Measurements from ENCODE around the gene TCP11L2. TPM values are rescaled to one million over a fixed set of nuclear protein-coding genes. Genes with fewer than 3 reads are reported as not detected.

TCP11L2 gene
- total RNA-seq, 1 experiment from 2014 or later, result 7.7 TPM

DNA sequence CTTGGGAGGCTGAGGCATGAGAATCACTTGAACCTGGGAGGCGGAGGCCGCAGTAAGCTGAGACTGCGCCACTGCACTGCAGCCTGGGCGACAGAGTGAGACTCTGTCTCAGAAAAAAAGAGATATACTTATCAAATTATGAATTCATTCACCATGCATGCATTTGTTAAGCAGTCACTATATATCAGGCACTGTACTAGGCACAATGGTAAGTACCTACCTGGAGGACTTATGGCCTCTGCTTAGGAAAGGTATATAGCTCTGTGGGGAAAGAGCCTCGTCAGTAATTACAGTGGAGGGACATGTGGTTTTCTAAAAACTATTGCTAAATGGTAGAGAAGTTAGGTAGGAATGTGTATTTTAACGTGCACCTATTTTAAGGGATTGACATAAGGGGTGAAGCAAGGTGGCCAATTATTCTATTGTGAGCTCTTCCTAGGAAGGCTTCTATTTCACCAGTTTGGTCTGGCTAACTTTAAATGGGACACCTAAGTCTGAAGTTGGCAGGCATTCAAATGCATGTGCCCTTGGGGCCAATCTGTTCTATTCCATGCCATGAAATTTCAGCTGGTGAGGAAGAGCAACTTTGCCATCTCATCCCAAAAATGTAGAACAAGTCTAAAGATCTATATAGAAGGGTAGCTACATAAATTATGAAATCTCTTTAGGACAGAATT is 15.0 kb downstream of the TCP11L2 start:
- TF ChIP-seq, protein P1, sequence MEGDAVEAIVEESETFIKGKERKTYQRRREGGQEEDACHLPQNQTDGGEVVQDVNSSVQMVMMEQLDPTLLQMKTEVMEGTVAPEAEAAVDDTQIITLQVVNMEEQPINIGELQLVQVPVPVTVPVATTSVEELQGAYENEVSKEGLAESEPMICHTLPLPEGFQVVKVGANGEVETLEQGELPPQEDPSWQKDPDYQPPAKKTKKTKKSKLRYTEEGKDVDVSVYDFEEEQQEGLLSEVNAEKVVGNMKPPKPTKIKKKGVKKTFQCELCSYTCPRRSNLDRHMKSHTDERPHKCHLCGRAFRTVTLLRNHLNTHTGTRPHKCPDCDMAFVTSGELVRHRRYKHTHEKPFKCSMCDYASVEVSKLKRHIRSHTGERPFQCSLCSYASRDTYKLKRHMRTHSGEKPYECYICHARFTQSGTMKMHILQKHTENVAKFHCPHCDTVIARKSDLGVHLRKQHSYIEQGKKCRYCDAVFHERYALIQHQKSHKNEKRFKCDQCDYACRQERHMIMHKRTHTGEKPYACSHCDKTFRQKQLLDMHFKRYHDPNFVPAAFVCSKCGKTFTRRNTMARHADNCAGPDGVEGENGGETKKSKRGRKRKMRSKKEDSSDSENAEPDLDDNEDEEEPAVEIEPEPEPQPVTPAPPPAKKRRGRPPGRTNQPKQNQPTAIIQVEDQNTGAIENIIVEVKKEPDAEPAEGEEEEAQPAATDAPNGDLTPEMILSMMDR (IDR thresholded peaks at IDR 0.05; ENCODE audit: insufficient read depth in 1 of 2, low read depth in 1 of 2, low read length in 1 of 2, severe bottlenecking in 1 of 2, unreplicated experiment in 1 of 2), result no peak
- no peak for DNase-seq
- H3K36me3 ChIP-seq (ENCODE audit: control insufficient read depth, insufficient read depth, low read length), result no peaks in the 10 kb centered on the region; the same call in 1 of the 2 replicates
- no peaks in the 10 kb centered on the region for H3K36me3 Mint-ChIP-seq (ENCODE audit: insufficient read depth, unreplicated experiment)
- H3K4me1 Mint-ChIP-seq (ENCODE audit: low read depth, unreplicated experiment), result no peaks in the 10 kb centered on the region
- no peaks in the 10 kb centered on the region for H3K4me1 ChIP-seq
- no peaks in the 10 kb centered on the region for H3K27me3 ChIP-seq (replicated peaks; ENCODE audit: control insufficient read depth, insufficient read depth, low read length)
- H3K27me3 Mint-ChIP-seq (ENCODE audit: insufficient read depth, unreplicated experiment), result no peaks in the 10 kb centered on the region
- H3K27ac Mint-ChIP-seq (ENCODE audit: unreplicated experiment), result no peak overlapping the region
- no peak overlapping the region for H3K4me3 Mint-ChIP-seq (ENCODE audit: unreplicated experiment)
- no peak overlapping the region for H3K4me3 ChIP-seq (ENCODE audit: low read depth, low read length)
- CTCF ChIA-PET, result no interaction called here
- POLR2A ChIA-PET, result no interaction called here
- H3K9me3 Mint-ChIP-seq (ENCODE audit: unreplicated experiment), result no peaks in the 10 kb centered on the region
- intact Hi-C loops (cut with micrococcal nuclease; ENCODE audit: unreplicated experiment), result no loop called here
- no TSS peak for BruUV-seq (replicated peaks)
- H3K9me3 ChIP-seq, result no peaks in the 10 kb centered on the region

DNA sequence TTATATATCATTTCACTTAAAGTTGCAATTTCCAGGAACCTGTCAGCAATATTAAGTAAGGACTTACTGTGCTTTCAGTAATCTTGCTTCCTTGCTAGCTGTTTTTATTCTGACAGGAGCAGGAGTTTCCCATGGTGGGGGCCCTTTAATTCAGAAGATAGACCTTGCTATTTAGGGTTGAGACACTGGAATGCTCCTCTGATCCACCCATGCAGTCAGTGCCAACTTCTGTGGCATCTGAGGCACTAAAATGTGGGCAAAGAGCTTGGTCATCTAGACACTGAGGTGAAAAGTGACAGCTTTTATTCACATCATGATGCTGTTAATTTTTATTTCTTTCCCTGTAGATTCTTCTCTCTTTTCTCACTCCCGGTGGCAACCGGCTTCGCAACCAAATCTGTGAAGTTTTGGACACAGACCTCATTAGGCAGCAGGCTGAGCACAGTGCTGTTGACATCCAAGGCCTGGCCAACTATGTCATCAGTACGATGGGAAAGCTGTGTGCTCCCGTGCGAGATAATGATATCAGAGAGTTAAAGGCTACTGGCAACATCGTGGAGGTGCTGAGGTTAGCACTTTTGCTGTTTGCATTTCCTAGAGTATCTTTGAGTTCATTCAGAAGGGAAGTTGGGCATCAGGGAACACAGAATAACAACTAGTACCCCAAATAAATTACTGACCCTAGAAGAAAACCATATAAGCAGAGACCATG is 18.8 kb downstream of the TCP11L2 start:
- no peaks in the 10 kb centered on the region; the same call in 1 of the 2 replicates for H3K36me3 ChIP-seq (ENCODE audit: control insufficient read depth, insufficient read depth, low read length)
- H3K4me1 Mint-ChIP-seq (ENCODE audit: low read depth, unreplicated experiment), result no peaks in the 10 kb centered on the region
- no peaks in the 10 kb centered on the region for H3K4me1 ChIP-seq
- TF ChIP-seq, protein P1 (IDR thresholded peaks at IDR 0.05; ENCODE audit: insufficient read depth in 1 of 2, low read depth in 1 of 2, low read length in 1 of 2, severe bottlenecking in 1 of 2, unreplicated experiment in 1 of 2), result no peak
- CTCF ChIA-PET, result interaction anchor here (0.6 kb wide), 1 partner anchor 163 kb away, joined by 3 read pairs; no protein-coding TSS in a partner anchor
- no peak overlapping the region for H3K4me3 ChIP-seq (ENCODE audit: low read depth, low read length)
- intact Hi-C loops (cut with micrococcal nuclease; ENCODE audit: unreplicated experiment), result no loop called here
- DNase-seq, result no peak
- H3K4me3 Mint-ChIP-seq (ENCODE audit: unreplicated experiment), result no peak overlapping the region
- POLR2A ChIA-PET, result no interaction called here
- no peaks in the 10 kb centered on the region for H3K27me3 Mint-ChIP-seq (ENCODE audit: insufficient read depth, unreplicated experiment)
- no peak overlapping the region for H3K27ac Mint-ChIP-seq (ENCODE audit: unreplicated experiment)
- H3K9me3 Mint-ChIP-seq (ENCODE audit: unreplicated experiment), result no peaks in the 10 kb centered on the region
- H3K36me3 Mint-ChIP-seq (ENCODE audit: insufficient read depth, unreplicated experiment), result no peaks in the 10 kb centered on the region
- no peaks in the 10 kb centered on the region for H3K27me3 ChIP-seq (replicated peaks; ENCODE audit: control insufficient read depth, insufficient read depth, low read length)
- H3K9me3 ChIP-seq, result no peaks in the 10 kb centered on the region
- no TSS peak for BruUV-seq (replicated peaks)

DNA sequence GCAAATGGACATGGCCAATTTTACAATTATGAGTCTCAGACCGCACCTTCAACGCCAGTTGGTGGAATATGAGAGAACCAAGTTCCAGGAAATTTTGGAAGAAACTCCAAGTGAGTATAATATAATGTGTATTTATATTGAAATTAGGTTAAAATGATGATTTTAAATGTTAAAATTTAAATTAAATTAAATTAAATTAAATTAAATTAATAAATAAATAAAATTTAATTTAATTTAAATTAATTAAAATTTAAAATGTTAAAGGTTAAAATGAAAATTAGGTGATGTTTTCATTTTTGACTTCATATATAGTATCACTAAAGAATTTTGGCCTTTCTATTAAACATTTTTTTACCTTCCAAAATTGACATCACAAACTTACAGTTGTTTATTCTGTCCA is 21.0 kb downstream of the TCP11L2 start:
- H3K9me3 Mint-ChIP-seq (ENCODE audit: unreplicated experiment), result no peaks in the 10 kb centered on the region
- Histone ChIP-seq H3K27me3 (replicated peaks; ENCODE audit: control insufficient read depth, insufficient read depth, low read length) (no peaks in the 10 kb centered on the region), H3K4me3 (ENCODE audit: low read depth, low read length) (no peak overlapping the region), H3K36me3 (ENCODE audit: control insufficient read depth, insufficient read depth, low read length) (no peaks in the 10 kb centered on the region), H3K4me1 (no peaks in the 10 kb centered on the region), H3K9me3 (no peaks in the 10 kb centered on the region)
- H3K36me3 Mint-ChIP-seq (ENCODE audit: insufficient read depth, unreplicated experiment), result no peaks in the 10 kb centered on the region
- POLR2A ChIA-PET, result no interaction called here
- intact Hi-C loops (cut with micrococcal nuclease; ENCODE audit: unreplicated experiment), result no loop called here
- no peak overlapping the region for H3K4me3 Mint-ChIP-seq (ENCODE audit: unreplicated experiment)
- H3K27me3 Mint-ChIP-seq (ENCODE audit: insufficient read depth, unreplicated experiment), result no peaks in the 10 kb centered on the region
- no peak overlapping the region for H3K27ac Mint-ChIP-seq (ENCODE audit: unreplicated experiment)
- BruUV-seq (replicated peaks), result no TSS peak
- TF ChIP-seq, protein P1 (IDR thresholded peaks at IDR 0.05; ENCODE audit: insufficient read depth in 1 of 2, low read depth in 1 of 2, low read length in 1 of 2, severe bottlenecking in 1 of 2, unreplicated experiment in 1 of 2), result no peak
- no peak for DNase-seq
- CTCF ChIA-PET, result no interaction called here
- H3K4me1 Mint-ChIP-seq (ENCODE audit: low read depth, unreplicated experiment), result no peaks in the 10 kb centered on the region

All from Caco-2 (cell line).